Gastroesophageal sphincter (tissue), 3 donors: ENCODE measurements around the gene IMP4.

Experiments
- CTCF ChIP-seq, 4 experiments: fragments of 200-600 bp in 2 of 4; fragments of 450-650 bp in 2 of 4; sonication (generic) in 1 of 4; IDR thresholded peaks; one replicate each; pipeline ENCODE4 v1.5.1; 2017 to 2019; ENCODE audit warnings: antibody characterized with exemption in 4 of 4, mild to moderate bottlenecking in 2 of 4, moderate library complexity in 2 of 4
- POLR2A ChIP-seq, 2 donors: fragments of 450-650 bp; IDR thresholded peaks; one replicate each; pipeline ENCODE4 v1.6.1; 2017; ENCODE audit warnings: antibody characterized with exemption in 2 of 2, mild to moderate bottlenecking in 2 of 2, moderate library complexity in 1 of 2
- POLR2AphosphoS5 ChIP-seq: sonication (generic); formaldehyde crosslinking; IDR thresholded peaks from one replicate; pipeline ENCODE4 v1.6.1; 2017; ENCODE audit warnings: antibody characterized with exemption

GRCh38 chr2:130327703-130328527 is 14.8 kb upstream of the IMP4 start:
- TF ChIP-seq POLR2AphosphoS5 = no peak
- TF ChIP-seq CTCF (IDR thresholded peaks at IDR 0.05) = no peak
- no peak for TF ChIP-seq POLR2A (IDR thresholded peaks at IDR 0.05)
